NCI-H510A treated with DMSO at 0.1 percent for 48 hours (cell line): ENCODE results near the gene RUVBL1.
A peak's percentile ranks its signal among the peaks of the same experiment; 100 is the strongest.
"Not testable (repeated sequence)": the region's sequence is repeated elsewhere in the genome, so short reads cannot be mapped to it uniquely, and the experiment has no call there.

Experiments
- DNase-seq: peaks from one replicate; lab custom pipeline; 2025; lab: John Stamatoyannopoulos, UW

Gene RUVBL1

GRCh38 chr3:128123538-128124368, at the start of gene RUVBL1:
RUVBL1 (minus strand) TSS chr3:128123812; CDS start chr3:128123724, 88 bp downstream.
- DNase-seq, result peak; percentile 89

DNA sequence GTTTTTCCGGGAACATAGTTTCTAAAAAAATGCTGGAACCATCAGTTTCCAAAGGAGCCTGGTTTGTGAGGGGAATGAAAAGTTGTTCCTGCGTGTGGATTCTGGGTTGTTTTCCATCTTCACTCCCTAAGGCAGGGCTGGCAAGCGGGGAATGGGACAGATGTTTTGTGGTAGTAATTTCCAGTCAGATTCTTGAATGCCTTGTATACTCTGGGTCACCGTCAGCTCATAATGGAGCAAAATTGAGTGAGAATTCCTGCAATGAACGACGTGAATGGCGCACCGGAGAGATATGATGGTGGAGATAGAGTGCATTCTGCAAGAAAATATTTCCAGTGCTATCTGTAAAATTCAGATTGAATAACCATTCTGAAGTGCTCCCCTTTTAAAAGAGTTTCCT, 49.6 kb upstream of the RUVBL1 start:
- no peak for DNase-seq

DNA sequence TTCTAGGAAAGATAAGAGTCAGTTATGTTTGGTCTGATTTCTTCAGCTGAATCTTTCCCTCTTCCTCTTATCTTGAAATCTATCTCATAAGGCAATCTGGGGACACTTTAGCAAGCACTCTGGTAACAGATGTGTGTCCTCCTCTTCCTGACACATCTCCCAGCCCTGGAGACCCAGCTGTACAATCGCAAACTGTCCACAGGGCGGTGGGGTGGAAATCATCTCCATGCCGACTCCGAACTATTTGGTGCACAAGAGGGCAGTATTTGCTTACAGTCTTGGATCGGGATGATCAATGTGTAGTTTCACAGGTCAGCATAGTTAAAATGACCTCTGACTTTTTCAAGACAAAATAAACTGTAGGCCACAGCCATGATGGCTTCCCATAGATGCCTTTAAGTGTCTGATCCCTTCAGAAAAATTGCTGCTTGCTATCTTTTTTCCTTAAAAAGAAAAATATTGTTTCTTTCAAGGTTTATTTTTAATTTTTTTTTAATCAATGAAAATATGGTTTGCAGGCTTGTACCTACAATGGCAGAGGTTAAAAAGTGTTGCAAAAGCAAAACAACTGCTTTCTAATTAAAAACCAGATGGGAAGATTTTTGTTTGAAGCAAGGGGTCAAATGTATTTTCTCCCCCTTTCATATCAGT, 47.4 kb upstream of the RUVBL1 start:
- DNase-seq, result peak; percentile 40

DNA sequence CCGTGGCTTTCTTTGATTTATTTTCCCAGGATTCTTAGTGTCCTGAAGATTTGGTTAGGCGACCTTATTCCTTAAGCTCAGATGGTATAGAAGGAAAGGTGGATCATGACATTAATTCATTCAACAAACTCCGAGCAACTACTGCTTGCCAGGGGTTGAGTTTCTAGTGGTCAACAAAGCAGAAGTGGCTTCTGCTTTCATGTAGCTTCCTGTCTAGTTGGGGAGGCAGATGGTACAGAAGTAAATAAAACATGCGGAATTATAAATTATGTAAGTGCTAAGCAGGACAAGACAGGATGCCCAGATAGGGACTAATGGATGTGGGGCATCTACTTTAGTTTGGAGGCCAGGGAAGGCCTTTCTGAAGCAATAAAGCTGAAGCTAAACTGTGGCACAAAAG, 45.2 kb upstream of the RUVBL1 start:
- DNase-seq, result no peak

DNA sequence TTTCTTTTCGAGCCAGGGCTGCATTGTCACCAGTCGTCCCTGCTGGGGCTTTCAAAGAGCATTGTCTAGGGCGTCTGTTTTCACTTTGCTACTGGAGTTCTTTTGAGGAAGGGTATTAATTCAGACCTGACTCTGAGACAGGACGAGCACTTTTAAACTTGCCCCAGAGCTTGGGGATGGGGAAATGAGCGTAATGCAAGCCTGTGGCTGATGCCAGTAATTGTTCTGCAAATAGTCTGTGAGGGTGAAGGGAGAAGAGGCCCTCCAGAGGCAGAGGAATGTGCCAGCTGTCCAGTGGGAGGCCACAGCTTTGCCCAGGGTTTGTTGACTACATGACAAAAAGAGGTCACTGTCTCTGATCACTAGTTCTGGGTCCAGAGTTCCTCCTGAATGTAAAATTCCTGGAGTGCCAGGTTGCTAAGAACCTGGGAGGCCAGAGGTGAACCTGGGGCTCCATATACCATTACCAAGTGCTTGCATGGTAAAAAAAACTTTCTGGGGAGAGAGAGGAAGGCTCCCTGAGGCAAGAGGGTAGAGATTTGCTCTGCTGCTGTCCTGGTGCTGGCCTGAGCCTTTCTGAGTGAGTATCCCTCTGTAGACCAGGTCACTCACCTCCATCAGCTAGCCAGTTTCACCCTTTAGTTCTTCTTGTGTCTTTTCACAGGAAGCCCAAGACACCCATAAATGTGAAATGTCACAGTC, 44.5 kb upstream of the RUVBL1 start:
- DNase-seq, result no peak

- no peak for DNase-seq
Measured at GRCh38 chr3:128167646-128167972, 44.0 kb upstream of the RUVBL1 start.

- DNase-seq, result no peak
Measured at GRCh38 chr3:128166971-128167453, 43.4 kb upstream of the RUVBL1 start.

DNA sequence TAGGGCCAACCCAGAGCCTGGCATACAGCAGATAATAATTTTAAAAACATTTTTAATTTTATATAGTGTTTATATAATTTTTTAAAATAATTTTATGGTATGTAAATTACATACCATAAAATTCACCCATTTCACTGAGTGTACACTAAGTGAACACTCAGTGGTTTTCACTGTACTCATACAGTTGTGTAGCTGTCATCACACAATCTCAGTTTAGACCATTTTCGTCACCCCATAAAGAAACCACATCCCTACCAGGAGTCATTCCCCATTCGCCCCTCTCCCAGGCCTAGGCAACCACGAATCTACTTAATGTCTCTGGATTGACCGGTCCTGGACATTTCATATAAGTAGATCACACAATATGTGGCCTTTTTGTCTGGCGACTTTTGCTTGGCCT, 39.8 kb upstream of the RUVBL1 start:
- DNase-seq, result no peak

- DNase-seq, result no peak
Measured at GRCh38 chr3:128160661-128161060, 37.0 kb upstream of the RUVBL1 start.

- no peak for DNase-seq
Measured at GRCh38 chr3:128155616-128156360, 32.2 kb upstream of the RUVBL1 start.

- not testable (repeated sequence) for DNase-seq
Measured at GRCh38 chr3:128154354-128154753, 30.7 kb upstream of the RUVBL1 start.

- DNase-seq, result peak; percentile 8
Measured at GRCh38 chr3:128153156-128154041, 29.8 kb upstream of the RUVBL1 start, which contains the start of gene EEFSEC. EEFSEC (plus strand) TSS chr3:128153481; CDS start chr3:128153508, 27 bp downstream.

- no peak for DNase-seq
Measured at GRCh38 chr3:128152419-128153155, 29.0 kb upstream of the RUVBL1 start.

DNA sequence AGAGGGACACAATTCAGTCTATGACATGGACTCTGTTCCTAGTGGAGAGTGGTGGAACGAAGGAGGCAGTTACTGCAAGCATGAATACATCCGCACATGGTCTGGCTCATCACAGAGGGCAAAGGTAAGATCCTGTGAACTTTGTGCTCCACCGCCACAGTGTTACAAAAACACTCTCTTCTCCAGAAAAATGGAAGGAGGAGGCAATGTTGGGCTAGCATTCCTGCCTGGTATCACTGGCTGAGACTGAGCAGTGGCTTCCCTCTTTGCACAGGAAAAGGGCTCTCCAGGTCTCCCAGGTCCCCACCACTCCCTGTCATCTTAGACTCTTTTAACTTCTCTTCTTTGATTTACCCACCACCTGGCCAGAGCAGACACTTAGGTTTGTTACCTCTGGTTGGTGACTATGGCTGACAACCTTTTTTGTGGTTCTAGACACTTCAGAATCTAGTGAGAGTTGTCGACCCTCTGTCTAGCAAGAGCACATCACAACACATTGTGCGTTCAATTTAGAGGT, 28.2 kb upstream of the RUVBL1 start:
- DNase-seq, result no peak

DNA sequence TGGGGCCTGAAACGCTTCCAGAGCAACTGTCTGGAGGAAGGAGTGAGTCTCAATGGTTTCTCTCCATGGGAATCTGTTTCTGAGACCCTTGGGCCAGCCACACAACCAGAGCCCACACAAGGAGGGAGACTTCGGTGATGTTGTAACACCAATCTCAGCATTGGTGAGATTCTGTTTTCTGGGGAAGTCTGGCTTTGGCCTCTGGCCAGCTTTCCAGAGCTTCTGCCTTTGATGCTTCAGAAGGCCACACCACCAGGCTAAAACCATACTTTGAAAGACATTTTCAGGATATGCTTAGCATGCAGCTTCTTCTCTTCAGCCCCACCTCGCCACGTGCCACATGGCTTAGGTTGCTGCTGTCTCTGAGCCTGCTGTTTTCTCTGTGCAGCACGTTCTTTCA, 26.0 kb upstream of the RUVBL1 start:
- no peak for DNase-seq

- no peak for DNase-seq
Measured at GRCh38 chr3:128146201-128146600, 22.6 kb upstream of the RUVBL1 start.

DNA sequence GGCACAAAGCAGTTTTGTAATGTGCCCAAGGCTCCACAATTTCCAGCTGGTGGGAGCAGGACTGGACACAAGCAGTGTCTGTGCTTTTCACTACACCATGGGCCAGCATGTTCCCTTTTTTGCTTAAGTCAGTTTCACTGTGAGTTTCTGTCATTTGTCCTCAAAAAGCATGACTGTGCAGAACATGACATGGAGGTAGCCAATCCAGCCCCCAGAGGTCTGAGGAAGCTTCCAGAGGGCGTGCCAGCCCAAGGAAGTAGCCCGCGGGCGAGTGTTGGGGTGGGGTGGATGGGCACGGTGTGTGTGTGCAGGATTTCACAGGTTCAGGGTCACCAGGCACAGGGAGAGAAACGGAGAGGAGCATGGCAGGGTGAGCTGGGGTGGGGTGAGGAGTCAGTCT, 21.7 kb upstream of the RUVBL1 start:
- no peak for DNase-seq

DNA sequence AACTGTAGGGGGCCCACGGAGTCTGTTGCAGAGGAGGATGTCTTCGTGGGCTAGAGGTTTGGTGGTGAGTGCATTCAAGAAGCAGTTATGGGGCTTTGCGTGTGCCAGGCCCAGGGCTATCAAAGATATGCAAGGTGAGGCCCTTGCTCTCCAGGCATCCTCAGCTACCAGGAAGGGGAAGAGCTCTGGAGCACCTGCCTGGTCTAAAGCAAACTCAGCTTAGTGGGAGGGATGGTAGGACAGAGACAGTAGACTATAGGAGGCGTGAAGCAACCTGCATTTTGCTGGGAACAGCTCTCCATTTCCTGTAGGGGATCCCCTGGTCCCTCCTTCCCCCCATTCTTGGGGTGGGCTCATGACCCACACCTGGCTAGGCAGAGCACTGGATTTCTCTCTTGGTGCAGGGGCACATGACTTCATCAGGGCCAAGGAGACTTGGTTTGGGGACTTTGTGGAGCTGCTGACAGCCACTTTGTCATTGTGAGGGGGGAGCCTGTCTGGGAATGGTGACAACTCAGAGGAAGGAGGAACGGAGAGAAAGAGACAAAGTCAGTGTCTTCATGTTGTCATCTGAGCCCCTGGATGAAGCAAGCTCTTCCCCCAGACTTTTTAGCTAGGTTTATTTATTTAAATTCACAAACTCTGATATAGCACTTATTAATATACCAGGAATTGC, 21.0 kb upstream of the RUVBL1 start:
- DNase-seq, result no peak

- DNase-seq, result no peak
Measured at GRCh38 chr3:128143496-128143895, 19.9 kb upstream of the RUVBL1 start.
